H9 (cell line): Measurements from ENCODE around the gene TMEM132D. TPM values are rescaled to one million over a fixed set of nuclear protein-coding genes. Genes with fewer than 3 reads are reported as not detected.

Experiments
- DNase-seq: peaks from one replicate; pipeline ENCODE4 v3.0.0-alpha.2; 2017
- H2AFZ ChIP-seq: one replicate; pipeline ENCODE4 v1.6.1; 2013; ENCODE audit warnings: mild to moderate bottlenecking, low read length, control low read depth, moderate library complexity
- H2AK5ac ChIP-seq: 2 replicates; pipeline ENCODE4 v1.6.1; 2013; ENCODE audit warnings: low read length, control low read depth, mixed read lengths; ENCODE audit not compliant: insufficient read length
- H2BK120ac ChIP-seq: one replicate; pipeline ENCODE4 v1.6.1; 2013; ENCODE audit warnings: low read depth, mild to moderate bottlenecking, low read length, control low read depth, inconsistent platforms; ENCODE audit not compliant: poor library complexity, severe bottlenecking
- H2BK12ac ChIP-seq: 2 replicates; pipeline ENCODE4 v1.6.1; 2013; ENCODE audit warnings: low read length, control low read depth, mixed read lengths, low read depth; ENCODE audit not compliant: insufficient read length
- H2BK15ac ChIP-seq: 2 replicates; pipeline ENCODE4 v1.6.1; 2013; ENCODE audit warnings: low read depth, low read length, control low read depth
- H2BK20ac ChIP-seq: one replicate; pipeline ENCODE4 v1.6.1; 2013; ENCODE audit warnings: low read depth, mild to moderate bottlenecking, low read length, control low read depth, inconsistent platforms; ENCODE audit not compliant: poor library complexity, severe bottlenecking
- H2BK5ac ChIP-seq: 2 replicates; pipeline ENCODE4 v1.6.1; 2013; ENCODE audit warnings: low read length, control low read depth, mixed read lengths; ENCODE audit not compliant: insufficient read length
- H3K14ac ChIP-seq: 2 replicates; pipeline ENCODE4 v1.6.1; 2013; ENCODE audit warnings: low read length, control low read depth; ENCODE audit not compliant: insufficient read depth
- H3K18ac ChIP-seq: 2 replicates; pipeline ENCODE4 v1.6.1; 2013; ENCODE audit warnings: low read depth, mild to moderate bottlenecking, mixed read lengths, low read length, control low read depth; ENCODE audit not compliant: insufficient read length
- H3K23ac ChIP-seq: 2 replicates; pipeline ENCODE4 v1.6.1; 2013; ENCODE audit warnings: low read length, control low read depth, mixed read lengths, low read depth; ENCODE audit not compliant: insufficient read length
- H3K23me2 ChIP-seq: 2 replicates; pipeline ENCODE4 v1.6.1; 2013; ENCODE audit warnings: low read depth, mild to moderate bottlenecking, mixed read lengths, low read length, control low read depth; ENCODE audit not compliant: insufficient read length, poor library complexity, severe bottlenecking
- H3K27ac ChIP-seq: 2 replicates; pipeline ENCODE4 v1.5.1; 2013; ENCODE audit warnings: low read length, control low read depth, mixed read lengths, low read depth; ENCODE audit not compliant: insufficient read length
- H3K27me3 ChIP-seq: 2 replicates; pipeline ENCODE4 v1.6.1; 2013; ENCODE audit warnings: low read length, control low read depth, inconsistent platforms; ENCODE audit not compliant: insufficient read depth
- H3K4ac ChIP-seq: 2 replicates; pipeline ENCODE4 v1.6.1; 2013; ENCODE audit warnings: low read depth, mild to moderate bottlenecking, control low read depth, inconsistent platforms, low read length, moderate library complexity
- H3K4me1 ChIP-seq: 2 replicates; pipeline ENCODE4 v1.6.1; 2013; ENCODE audit warnings: low read length, control low read depth, inconsistent platforms; ENCODE audit not compliant: insufficient read depth
- H3K4me2 ChIP-seq: 2 replicates; pipeline ENCODE4 v1.6.1; 2013; ENCODE audit warnings: low read length, control low read depth, mixed read lengths; ENCODE audit not compliant: insufficient read length, insufficient read depth
- H3K56ac ChIP-seq: 2 replicates; pipeline ENCODE4 v1.6.1; 2013; ENCODE audit warnings: low read depth, mild to moderate bottlenecking, mixed read lengths, low read length, control low read depth; ENCODE audit not compliant: insufficient read length
- H3K79me1 ChIP-seq: 2 replicates; pipeline ENCODE4 v1.6.1; 2013; ENCODE audit warnings: low read depth, mild to moderate bottlenecking, moderate library complexity, low read length, control low read depth, inconsistent platforms; ENCODE audit not compliant: insufficient read depth, poor library complexity, severe bottlenecking
- H3K79me2 ChIP-seq: 2 replicates; pipeline ENCODE4 v1.6.1; 2013; ENCODE audit warnings: low read length, control low read depth, inconsistent platforms; ENCODE audit not compliant: insufficient read depth
- H3K9ac ChIP-seq: 2 replicates; pipeline ENCODE4 v1.6.1; 2013; ENCODE audit warnings: low read length, control low read depth, mixed read lengths; ENCODE audit not compliant: insufficient read length; ENCODE audit errors: extremely low read depth
- H3K9me3 ChIP-seq: one replicate; pipeline ENCODE4 v1.6.1; 2013; ENCODE audit warnings: low read depth, low read length, inconsistent platforms; ENCODE audit not compliant: control insufficient read depth
- H3T11ph ChIP-seq: one replicate; pipeline ENCODE4 v1.6.1; 2013; ENCODE audit warnings: mild to moderate bottlenecking, low read length, control low read depth, inconsistent platforms
- H4K20me1 ChIP-seq: one replicate; pipeline ENCODE4 v1.6.1; 2013; ENCODE audit not compliant: control insufficient read depth, insufficient read length, insufficient read depth
- H4K5ac ChIP-seq: 2 replicates; pipeline ENCODE4 v1.6.1; 2013; ENCODE audit warnings: low read depth, mild to moderate bottlenecking, mixed read lengths, low read length, control low read depth; ENCODE audit not compliant: insufficient read length
- H4K8ac ChIP-seq: replicated peaks from 2 replicates; pipeline ENCODE4 v1.6.1; 2013; ENCODE audit warnings: low read length, control low read depth, mixed read lengths, low read depth; ENCODE audit not compliant: insufficient read length
- H4K91ac ChIP-seq: 2 replicates; pipeline ENCODE4 v1.6.1; 2013; ENCODE audit warnings: low read depth, mild to moderate bottlenecking, moderate library complexity, mixed read lengths, low read length, control low read depth; ENCODE audit not compliant: insufficient read length
- H3K27ac Mint-ChIP-seq, 3 experiments: 2 replicates in 2 of 3; 3 replicates in 1 of 3; pipeline ENCODE4 v1.8.0; 2020 to 2021; ENCODE audit warnings: mixed read lengths in 3 of 3, mild to moderate bottlenecking in 1 of 3, moderate library complexity in 1 of 3
- H3K27me3 Mint-ChIP-seq: 2 replicates; pipeline ENCODE4 v1.8.0; 2021; ENCODE audit warnings: low read depth, mild to moderate bottlenecking, moderate library complexity, mixed read lengths
- H3K36me3 Mint-ChIP-seq, 3 experiments: 2 replicates in 2 of 3; 3 replicates in 1 of 3; pipeline ENCODE4 v1.8.0; 2020 to 2021; ENCODE audit warnings: low read depth in 3 of 3, mixed read lengths in 3 of 3; ENCODE audit not compliant: insufficient read depth in 1 of 3
- H3K4me1 Mint-ChIP-seq, 2 experiments: 2 replicates each; pipeline ENCODE4 v1.8.0; 2020; ENCODE audit warnings: mixed read lengths in 2 of 2
- H3K4me3 Mint-ChIP-seq, 2 experiments: 2 replicates in 1 of 2; 3 replicates in 1 of 2; pipeline ENCODE4 v1.8.0; 2020 to 2021; ENCODE audit warnings: mild to moderate bottlenecking in 2 of 2, mixed read lengths in 2 of 2, moderate library complexity in 1 of 2
- H3K9me3 Mint-ChIP-seq, 2 experiments: 2 replicates in 1 of 2; 3 replicates in 1 of 2; pipeline ENCODE4 v1.8.0; 2020; ENCODE audit warnings: mild to moderate bottlenecking in 2 of 2, mixed read lengths in 2 of 2, moderate library complexity in 1 of 2
- CTCF ChIP-seq: fragments of 200-600 bp; sonication (generic); conservative IDR thresholded peaks from 3 replicates; pipeline ENCODE4 v1.8.0; 2021; ENCODE audit warnings: antibody characterized with exemption, mild to moderate bottlenecking
- WGBS: extraction: QIAGEN DNeasy Blood & Tissue Kit; methylation state at CpG from one replicate; pipeline ENCODE4 v1.1.7; 2013; ENCODE audit warnings: missing lambda C conversion rate, low lambda C conversion rate, mixed read lengths; ENCODE audit not compliant: insufficient read length; ENCODE audit errors: extremely low coverage; 5-methylcytosine and 5-hydroxymethylcytosine counted together
- total RNA-seq: library from RNA; stranded (reverse); gene quantifications from 2 replicates; pipeline ENCODE4 v1.2.1, GENCODE V29; 2021

The TMEM132D gene
- total RNA-seq, 1 experiment from 2014 or later = 6.1 TPM

- H3K9me3 Mint-ChIP-seq = peaks cover 5 to 18% of the 10 kb centered on the region in 2 experiments
- Histone ChIP-seq H3K27me3 (no peaks in the 10 kb centered on the region), H2BK5ac (no peak overlapping the region), H3K79me2 (no peaks in the 10 kb centered on the region), H3K27ac (no peak overlapping the region), H3K79me1 (no peaks in the 10 kb centered on the region), H3T11ph (no peak overlapping the region), H2BK12ac (no peak overlapping the region), H2AK5ac (no peak overlapping the region), H2BK20ac (no peak overlapping the region), H2BK120ac (no peak overlapping the region), H3K23ac (no peak overlapping the region), H3K4ac (no peak overlapping the region), H3K9ac (no peak overlapping the region), H4K8ac (no peak overlapping the region), H3K18ac (no peak overlapping the region), H4K91ac (no peak overlapping the region), H3K4me2 (no peak overlapping the region), H2AFZ (no peak overlapping the region), H2BK15ac (no peak overlapping the region), H3K56ac (no peak overlapping the region), H3K23me2 (no peaks in the 10 kb centered on the region), H3K4me1 (no peaks in the 10 kb centered on the region), H3K14ac (no peak overlapping the region), H4K5ac (no peak overlapping the region), H4K20me1 (no peaks in the 10 kb centered on the region), H3K9me3 (peaks cover 2% of the 10 kb centered on the region)
- no peak overlapping the region for H3K27ac Mint-ChIP-seq
- peaks cover 12 to 17% (median 16%) of the 10 kb centered on the region in 3 experiments for H3K36me3 Mint-ChIP-seq
- no peak for DNase-seq
- H3K4me1 Mint-ChIP-seq = peaks cover 7 to 12% of the 10 kb centered on the region in 2 experiments; a peak in 3 of 4 replicates
- H3K4me3 Mint-ChIP-seq = no peak overlapping the region
- no peaks in the 10 kb centered on the region for H3K27me3 Mint-ChIP-seq
- WGBS = no CpG with 5 or more reads among the region's 7 CpGs
- no peak for TF ChIP-seq CTCF
Observed at GRCh38 chr12:129676411-129676810, 227.4 kb downstream of the TMEM132D start.
